ENCODE measurements around the gene PPP2R2D.
A peak's percentile ranks its signal among the peaks of the same experiment; 100 is the strongest.

The PPP2R2D gene

DNA sequence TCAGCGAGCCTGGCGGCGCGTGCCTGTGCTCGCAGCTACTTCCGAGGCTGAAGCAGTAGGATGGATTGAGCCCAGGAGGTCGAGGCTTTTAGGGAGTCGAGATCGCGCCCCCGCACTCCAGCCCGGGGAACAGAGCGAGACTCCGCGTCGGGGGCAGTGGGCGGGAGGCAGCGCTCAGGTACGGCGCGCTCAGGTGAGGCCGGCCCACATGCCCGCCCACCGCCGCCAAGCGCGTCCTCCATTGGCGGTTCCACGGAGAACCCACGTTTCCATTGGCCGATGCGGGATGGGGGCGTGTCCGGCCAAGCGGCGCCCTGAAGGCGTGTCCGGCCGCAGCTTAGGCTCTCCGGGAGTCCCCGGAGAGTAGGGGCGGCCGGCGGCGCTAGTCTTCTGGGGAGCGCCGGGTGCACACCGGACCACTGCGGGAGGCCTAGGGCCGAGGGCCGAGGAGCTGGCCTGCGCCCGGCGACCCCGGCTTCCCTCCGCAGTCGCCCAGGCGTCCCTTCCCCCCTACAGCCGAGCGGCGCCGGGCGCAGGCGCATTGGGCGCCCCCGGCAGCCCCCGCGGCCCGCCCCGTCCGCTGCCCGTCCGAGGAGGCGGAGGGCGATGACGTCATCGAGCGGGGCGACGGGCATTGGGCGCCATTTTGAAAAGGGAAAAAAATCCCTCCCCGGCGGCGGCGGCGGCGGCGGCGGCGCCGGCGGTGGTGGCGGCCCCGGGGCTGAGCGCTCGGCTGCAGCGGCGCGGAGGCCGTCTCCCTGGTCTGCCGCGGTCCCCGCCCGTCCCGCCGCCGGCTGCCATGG is at the start of gene PPP2R2D:
Gene PPP2R2D, plus strand, starts transcription at position 659 of the 803 bp plus-strand sequence. Its CDS starts 141 bp downstream, at position 800.
- peak; percentile 52 for DNase-seq

DNA sequence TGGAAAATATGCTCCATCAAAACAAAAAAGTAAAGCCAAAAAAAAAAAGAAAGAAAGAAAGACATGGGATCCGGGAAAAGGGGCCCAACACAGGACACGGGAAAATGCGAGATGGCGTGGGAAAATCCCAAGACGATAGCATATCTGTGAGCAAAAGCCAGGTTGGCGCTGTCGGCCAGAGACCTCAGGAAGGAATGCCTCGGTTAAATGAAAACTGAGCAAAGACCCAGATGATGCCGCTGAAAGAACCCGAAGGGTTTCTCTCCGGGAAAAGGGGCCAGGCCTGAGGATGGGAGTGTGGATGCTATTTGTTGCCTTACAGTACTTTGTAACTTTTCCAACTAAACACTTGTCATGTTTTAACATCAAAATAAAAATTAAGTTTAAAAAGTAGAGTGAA is 49.5 kb upstream of the PPP2R2D start:
- no peak for DNase-seq

DNA sequence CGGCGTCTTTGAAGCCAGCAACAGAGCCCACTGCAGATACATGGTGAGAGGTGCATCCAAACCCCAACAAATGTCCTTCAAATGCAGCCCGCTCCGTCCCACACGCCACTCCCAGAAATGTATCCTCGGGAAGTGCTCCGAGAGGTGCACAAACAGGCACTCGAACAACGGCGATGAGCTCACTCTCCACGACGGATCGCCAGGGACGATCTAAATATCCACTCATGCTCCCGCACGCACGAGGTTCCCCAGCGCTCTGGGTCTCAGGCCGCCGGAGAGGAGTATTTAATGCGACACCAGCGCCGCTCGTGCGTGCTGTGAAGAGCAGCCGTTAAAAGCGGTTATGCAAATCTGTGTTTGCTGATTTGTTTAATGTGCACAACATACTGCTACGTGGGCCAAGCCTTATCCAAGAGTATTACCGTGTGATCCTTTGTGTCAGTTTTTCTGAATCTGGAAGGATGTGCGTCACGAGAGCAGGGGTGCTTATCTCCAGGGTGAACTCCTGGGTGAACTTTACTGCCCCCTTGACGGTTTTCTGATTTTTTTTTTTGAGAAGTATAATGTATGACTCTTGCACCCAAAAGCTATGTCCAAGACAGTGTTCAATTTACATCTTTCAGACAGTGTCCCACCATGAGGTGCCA is 48.5 kb upstream of the PPP2R2D start:
- DNase-seq, result no peak

DNA sequence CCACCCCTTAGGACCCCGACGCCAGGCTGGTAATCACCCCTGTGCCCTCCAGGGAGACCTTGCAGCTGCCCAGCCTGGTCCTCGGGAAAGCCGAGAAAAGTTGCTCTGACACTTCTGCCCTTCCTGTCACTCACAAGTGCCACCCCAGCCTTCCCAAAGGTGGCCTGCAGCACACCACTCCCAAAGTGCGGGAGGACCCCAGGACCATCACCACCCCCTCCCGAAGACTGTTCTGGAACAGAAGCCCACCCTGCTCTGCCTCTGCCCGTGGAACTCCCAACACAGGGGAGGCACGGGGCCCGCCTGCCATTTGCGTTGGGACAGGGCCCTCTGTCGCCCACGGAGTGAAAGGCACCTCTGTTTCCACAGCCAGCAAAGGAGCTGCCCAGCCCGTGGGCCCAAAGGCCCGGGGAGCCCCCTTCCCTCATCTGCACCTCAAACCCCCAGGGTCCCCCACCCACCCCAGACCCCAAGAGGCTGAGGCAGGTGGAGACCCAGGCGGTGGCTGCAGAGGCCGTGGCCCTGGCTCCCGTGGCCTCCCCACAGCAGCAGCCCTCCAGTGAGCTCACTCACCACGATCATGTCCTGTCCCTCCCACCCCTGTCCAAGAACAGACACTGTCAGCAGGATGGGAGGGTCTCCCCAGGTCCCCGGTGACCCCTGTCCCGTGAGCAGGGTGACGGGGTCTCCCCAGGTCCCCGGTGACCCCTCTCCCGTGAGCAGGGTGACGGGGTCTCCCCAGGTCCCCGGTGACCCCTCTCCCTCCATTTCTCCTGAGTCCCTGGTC is 47.8 kb upstream of the PPP2R2D start:
- DNase-seq, result no peak

DNA sequence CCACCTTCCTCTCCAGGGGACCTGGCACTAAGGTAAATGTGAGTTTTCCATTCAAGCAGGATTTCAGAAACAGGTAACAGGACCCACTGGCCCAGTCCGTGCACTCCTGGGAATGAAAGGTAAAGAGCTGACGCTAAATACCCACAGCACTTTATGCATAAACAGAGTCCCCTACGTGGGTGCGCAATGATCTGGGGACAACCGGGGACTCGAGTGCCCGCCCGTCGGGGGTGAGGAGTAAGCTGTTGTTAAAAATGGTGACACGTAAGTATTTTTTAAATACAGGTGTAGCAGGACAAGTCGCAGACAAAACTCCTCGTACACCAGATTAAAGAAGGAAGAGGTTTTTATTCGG is 47.2 kb upstream of the PPP2R2D start:
- no peak for DNase-seq

DNA sequence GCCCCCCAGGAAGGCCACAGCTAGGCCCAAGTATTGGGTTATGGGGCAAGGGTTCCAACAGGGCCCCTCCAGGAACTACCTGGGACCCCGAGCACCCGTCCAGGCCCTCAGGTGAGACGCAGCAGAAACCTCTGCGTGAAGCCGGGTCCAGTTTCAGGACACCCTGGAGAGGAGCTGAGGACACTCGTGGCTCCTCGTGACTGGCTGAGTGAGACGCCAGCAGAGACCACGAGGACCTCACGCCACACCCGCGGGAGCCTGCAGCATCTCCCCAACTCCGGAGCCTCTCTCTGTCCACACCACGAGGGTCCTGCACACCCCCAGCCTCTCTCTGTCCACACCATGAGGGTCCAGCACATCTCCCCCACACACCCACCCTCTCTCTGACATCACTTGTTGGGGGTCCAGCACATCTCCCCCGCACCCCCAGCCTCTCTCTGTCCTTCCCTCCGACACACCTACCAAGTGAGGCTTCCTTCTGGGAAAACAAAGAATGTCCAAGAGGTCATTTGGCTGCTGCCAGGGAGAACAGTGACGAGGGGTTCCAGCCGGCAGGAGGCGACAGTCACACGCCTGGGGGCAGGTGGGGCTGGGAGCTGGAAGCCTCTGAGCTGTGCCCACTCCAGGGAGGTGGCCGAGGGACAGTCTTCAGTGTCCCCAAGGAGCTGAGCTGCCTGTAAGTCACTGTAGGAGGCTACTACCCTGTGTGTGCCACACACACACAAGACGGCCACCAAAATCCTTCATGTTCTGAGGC is 46.1 kb upstream of the PPP2R2D start:
- DNase-seq, result no peak

DNA sequence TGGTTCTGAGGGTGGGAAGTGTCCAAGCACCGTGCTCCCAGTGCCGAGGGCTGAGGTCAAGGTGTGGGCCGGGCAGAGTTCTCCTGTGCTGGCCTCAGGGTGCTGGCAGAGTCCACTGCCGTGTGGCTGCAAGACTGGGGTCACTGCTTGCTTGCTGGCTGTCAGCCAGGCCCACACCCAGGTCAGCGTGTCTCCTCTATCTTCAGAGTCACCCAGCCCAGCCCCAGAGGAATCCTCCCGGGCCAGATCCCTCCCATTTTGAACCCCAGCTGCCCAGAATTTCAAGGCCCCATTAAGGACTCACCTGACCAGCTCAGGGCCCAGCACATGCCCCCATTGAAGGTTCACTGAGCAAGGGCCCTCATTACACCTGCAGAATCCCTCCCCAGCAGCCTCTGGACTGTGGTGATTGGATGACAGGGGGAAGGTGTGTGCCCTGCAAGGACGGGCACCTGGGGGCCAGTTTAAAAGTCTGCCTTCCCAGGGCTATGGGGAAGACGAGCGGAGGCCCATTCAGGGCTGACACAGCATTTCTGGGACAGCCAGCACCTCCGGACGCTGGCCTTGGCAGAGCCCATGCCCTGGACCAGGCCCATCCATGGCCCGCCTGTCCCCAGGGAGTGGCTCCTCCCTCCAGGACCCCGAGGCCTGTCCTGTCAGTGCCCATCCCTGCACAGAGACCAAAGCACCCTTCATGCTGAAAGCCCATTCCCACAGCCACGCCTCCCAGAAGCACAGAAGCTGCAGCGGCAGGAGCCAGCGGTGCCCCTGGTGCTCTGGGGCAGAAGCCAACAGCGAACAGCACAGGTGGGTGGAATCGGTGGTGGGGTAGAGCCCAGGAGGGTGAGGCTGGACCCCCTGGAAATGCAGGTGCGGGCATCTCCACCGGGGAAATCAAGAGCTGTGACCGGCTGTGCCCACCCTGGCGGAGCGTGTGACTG is 45.1 kb upstream of the PPP2R2D start:
- DNase-seq, result no peak

DNA sequence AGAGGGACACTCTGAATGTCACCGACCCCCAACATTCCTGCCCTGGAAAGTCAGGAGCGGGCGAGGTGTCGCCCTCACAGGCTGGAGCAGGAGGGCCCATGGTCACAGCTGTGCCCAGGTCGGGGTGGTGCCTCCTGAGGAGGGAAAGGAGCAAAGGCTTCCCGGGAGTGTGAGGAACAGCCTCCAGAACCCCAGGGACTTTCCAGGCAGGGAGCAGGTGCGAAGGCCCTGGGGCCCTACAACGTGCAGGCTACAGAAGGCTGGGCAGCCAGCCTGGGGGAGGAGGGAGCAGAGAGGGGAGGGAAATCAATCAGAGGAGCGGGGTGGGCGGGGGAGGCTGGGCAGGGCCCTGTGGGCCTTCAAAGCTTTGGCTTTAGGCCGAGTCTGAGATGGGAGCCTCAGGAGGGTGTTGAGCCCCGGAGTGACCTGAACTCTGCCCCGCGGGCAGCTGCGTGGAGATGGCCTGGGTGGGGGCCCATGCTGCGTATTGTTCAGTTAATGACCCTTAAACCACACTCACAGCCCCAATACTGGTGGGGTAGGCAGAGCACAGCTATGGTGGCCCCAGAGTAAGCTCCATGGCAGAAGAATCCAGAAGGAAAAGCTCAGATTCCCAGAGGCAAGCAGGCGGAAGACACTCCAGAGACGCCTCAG is 44.2 kb upstream of the PPP2R2D start:
- no peak for DNase-seq

DNA sequence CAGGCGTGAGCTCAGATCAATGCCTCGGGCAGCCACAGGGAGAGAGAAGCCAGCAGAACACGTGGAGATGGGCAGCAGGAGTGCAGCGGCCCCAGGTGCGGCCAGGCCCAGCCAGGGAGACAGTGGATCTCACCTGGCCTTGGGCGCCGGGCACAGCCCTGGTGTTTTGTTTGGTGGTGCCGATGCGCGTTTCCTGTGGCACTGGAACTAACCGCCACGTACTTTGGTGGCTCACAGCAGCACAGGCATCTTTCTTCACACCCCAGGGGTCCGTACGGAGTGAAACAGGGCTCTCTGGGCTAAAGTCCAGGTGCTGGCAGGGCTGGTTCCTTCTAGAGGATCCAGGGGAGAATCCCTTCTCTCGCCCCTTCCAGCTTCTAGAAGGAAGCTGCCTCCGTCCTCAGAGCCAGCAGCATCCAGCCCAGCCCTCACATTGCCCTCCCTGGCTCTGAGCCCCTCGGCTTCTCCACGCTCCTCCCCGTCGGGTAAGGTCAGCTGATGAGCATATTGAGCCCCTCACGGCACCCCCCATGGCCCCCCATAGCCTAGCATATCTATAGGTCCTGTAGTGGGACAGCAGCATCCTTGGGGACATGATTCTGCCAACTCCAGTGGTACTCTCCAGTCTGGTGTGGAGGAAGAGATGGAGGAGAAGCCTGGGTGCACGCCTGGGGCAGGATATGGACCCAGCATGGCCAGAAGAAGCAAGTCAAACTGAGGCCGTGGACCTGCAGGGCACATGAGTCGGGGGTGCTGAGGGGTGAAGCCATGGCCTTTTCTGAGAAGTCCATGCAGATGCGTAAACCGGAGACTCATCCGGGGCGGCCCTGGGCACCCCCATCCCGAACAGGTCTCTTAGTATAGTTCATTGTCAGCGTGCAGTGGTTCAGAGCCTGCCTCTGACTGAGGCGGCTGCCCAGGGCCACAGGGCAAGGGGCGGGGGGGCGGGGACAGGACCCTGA is 43.4 kb upstream of the PPP2R2D start:
- DNase-seq, result no peak

DNA sequence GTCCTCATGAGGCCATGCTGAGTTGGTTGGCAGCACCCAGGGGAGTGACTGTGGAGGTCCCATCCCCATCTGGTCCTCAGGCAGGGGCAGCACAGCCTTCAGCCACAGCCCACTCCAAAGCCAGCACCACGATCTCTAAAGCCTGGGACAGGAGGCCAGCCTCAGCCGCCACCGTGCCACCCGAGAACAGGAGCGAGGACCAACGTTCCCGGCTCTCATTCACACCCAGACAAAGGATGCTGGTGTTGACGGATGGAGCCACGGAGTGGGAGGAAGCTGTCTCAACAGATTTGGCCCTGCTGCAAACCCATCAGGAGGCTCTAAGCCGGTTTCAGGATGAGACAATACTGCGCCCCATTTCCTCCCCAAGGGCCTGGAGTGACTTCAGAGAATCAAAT is 42.7 kb upstream of the PPP2R2D start:
- DNase-seq, result no peak

DNA sequence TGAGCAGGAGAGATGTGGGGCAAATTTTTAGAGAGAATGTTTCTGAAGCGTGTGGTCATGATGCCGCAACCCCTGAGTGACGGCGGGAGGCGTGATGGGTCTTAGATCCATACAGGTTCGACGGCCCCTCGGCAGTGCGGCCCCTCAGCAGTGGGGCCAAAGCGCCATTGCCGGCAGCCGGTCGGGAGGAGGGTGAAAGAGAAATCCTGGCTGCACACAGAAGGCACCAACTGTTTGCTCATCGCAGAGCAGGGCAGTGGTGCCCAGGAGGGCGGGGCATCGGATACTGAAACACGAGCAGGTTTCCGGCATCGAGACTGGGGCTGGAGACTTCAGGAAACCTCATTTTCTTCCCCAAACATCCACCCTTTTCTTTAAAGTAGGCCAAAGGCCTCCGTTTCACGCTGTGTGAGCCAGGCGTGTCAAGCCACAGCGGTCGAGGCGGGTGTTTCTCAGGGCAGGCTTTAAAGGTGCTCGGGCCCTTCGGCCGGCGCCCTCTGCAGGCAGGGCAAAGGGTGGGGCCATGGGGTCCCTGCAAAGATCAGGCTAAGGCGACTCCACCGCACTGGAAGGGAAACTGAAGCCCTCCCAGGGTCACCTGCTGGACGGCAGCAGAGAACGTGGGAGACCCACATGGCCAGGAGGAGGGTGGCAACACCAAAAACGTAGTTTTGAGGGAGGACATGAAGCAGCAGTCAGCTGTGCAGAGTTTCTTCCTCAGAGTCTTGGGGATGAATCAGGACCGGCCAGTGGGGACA is 42.0 kb upstream of the PPP2R2D start:
- DNase-seq, result no peak

DNA sequence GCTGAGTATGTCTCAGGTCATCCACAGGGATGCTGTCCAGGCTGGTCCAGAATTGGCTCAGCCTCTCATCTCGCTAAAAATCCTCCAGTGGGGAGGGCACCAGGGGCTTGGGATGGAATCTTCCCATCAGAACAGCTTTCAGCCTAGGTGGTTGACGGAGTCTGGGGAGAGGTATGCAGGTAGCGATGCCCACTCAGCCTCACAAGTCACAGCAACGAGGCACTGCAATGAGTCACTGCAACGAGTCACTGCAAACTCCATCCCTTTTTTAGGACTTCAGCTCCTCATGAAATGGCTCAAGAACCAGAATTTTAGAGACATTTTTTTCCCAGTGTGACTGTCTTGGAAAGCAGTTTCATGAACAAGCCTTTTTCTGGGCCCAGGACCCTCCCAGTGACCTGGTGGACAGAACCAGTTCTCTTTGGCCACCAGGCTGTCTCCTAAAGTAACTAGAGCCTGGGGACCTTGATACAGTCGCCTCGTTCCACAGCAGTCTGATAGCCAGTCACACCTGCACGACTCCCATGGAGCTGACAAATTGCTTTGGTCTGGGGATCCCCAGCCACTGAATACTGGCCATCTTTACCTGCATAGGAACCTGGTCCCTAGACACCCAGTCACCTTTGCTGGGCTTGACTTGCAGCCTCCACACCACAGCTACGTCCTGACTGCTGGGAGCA is 41.3 kb upstream of the PPP2R2D start:
- no peak for DNase-seq

DNA sequence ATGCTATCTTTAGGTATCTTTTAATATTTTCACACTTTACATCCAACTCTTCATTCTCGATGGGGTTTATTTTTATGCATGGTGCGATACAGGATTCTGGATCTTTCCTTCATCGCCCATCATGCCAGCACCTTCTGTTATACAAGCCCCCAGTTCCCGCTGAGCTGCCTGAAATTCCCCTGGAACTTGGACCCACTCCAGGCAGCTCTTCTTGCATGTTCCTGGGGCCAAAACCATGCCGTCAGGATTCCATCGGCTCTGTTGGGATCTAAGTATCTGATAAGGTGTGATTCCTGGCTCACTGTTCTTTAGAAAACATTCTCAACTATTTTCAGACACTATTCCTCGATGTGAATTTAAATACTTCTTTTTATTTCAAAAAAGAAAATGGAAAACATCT is 40.5 kb upstream of the PPP2R2D start:
- no peak for DNase-seq

DNA sequence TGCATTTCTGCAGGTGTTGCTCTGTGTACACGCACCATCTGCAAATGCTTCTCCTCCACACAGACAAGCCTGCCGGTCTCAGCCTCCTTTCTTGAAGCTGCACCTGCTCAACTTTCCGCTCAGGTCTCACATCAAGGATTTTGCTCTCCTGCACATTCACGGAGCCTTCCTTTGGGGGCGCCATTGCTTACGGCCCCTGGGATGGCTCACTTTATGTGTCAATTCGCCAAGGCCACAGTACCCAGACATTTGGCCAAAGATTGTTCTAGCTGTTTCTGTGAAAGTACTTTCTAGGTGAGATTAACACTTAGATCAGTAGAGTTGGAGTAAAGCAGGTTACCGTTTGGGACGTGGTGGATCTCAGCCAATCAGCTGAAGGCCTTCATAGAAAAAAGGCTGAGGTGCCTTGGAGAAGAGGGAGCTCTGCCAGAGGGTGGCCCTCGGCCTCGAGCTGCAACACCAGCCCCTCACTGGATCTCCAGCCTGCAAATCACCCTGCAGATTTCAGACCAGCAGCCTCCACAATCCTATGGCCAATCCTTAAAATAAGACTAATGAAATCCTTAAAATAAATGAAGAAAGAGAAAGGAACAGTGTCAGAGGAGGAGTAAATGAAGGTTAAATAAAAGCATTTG is 39.9 kb upstream of the PPP2R2D start:
- DNase-seq, result no peak

DNA sequence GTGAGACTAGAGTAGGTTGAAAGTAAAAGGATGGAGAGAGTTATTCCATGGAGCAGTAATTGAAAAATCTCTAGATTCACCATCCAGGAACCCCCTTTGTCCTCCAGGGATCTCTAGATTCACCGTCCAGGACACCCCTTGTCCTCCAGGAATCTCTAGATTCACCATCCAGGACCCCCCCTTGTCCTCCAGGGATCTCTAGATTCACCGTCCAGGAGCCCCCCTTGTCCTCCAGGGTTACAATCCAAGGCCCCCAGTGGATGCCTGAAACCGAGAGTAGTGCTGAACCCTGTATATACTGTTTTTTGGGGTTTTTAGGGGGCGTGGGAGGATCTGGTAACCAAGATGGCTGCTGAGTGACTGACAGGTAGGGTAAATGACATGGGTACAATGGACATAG is 38.3 kb upstream of the PPP2R2D start:
- DNase-seq, result no peak

DNA sequence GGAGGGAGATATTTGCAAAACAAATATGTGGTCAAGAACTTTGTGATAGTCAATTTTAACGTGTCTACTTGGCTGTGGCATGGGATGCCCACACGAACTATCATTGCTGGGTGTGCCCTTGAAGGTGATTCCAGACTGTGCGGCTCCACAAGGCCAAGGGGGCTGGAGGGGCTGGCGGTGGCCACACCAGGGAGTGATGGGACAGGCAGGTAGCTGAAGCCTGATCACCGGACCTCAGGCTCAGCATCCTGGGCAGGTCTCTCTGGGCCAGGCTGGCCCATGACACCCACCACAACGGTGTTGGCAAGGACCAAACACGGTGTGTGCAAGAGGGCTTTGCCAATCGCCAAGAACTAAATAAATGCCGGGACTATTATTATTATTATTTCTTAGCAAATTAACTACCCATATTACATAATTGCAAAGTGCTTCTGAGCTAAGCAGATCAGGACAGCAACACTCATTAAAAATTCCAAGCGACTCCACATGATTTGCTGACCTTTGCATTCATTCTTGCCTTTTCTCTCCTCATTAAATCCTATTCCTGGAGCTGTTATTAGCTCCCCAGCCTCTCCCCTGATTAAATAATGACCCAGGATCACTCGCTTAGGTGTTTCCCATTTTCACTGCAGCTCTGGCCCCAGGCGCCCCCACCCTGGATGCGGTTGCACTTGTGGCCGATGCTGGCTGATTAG is 35.4 kb upstream of the PPP2R2D start:
- DNase-seq, result no peak

DNA sequence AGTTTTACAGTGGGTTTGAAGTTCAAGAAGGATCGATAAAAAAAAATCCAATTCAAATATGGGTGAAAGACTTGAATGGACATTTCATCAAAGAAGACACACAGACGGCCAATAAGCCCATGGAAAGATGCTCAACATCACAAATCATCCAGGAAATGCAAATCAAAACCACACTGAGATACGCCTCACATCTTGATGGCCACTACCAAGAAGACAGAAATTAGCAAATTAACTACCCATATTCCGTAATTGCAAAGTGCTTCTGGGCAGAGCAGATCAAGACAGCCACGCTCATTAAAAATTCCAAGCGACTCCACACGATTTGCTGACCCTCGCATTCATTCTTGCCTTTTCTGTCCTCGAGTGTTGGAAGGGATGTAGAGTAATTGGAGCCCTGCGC is 34.1 kb upstream of the PPP2R2D start:
- no peak for DNase-seq

DNA sequence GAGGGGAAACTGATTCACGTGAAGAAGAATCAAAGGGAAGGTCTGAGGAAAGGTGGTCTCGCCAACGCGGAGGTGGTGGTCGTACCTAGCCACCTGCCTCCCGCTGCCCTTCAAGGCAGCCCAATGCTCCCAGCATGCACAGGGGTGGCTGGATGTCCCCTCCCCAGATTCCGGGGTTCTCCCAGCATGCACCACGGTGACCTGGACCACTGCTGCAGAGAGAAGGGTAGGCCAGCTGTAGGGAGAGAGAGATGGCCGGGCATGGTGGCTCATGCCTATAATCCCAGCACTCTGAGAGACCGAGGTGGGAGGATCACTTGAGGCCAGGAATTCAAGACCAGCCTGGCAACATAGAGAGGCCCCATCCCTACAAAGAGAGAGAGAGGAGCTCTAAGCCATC is 32.4 kb upstream of the PPP2R2D start:
- DNase-seq, result no peak
